ENCODE results near the gene ITIH1. TPM values are rescaled to one million over a fixed set of nuclear protein-coding genes. Genes with fewer than 3 reads are reported as not detected.

The ITIH1 gene
- polyA plus RNA-seq, 1 experiment = not detected

DNA sequence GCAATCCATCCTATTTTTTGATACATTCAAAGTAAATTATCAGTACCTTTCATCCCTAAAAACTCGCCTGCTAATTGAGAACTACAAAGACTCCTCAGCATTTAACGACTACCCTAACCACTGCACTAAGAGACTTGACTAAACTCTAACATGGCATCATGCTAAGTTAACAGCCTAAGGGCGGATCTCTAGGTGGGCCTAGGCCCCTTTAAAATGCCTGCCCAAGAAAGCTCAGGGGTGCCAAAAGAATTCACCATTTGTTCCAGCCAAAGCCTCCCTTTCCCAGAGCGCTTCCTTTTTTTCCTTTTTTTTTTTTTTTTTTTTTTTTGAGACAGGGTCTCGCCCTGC is 6.1 kb upstream of the ITIH1 start:
- ChIA-PET POLR2A (no interaction called here), CTCF (interaction anchor here (0.7 to 1.4 kb wide), 4 partner anchors 50 to 301 kb away, joined by 3 to 7 read pairs (median 3); no protein-coding TSS in a partner anchor)
- peaks cover 6% of the 10 kb centered on the region for H3K27me3 ChIP-seq (ENCODE audit: control insufficient read depth, insufficient read depth, low read length)
- H3K27ac ChIP-seq (ENCODE audit: low read depth, low read length) = no peak overlapping the region
- no peaks in the 10 kb centered on the region for H3K9me3 ChIP-seq (ENCODE audit: control insufficient read depth, insufficient read depth, low read length)
- DNase-seq (ENCODE audit: low read depth, low spot score) = no peak
- H3K4me3 ChIP-seq (ENCODE audit: low read depth, low read length) = peak overlapping the region; percentile 90
- TF ChIP-seq, protein P1, sequence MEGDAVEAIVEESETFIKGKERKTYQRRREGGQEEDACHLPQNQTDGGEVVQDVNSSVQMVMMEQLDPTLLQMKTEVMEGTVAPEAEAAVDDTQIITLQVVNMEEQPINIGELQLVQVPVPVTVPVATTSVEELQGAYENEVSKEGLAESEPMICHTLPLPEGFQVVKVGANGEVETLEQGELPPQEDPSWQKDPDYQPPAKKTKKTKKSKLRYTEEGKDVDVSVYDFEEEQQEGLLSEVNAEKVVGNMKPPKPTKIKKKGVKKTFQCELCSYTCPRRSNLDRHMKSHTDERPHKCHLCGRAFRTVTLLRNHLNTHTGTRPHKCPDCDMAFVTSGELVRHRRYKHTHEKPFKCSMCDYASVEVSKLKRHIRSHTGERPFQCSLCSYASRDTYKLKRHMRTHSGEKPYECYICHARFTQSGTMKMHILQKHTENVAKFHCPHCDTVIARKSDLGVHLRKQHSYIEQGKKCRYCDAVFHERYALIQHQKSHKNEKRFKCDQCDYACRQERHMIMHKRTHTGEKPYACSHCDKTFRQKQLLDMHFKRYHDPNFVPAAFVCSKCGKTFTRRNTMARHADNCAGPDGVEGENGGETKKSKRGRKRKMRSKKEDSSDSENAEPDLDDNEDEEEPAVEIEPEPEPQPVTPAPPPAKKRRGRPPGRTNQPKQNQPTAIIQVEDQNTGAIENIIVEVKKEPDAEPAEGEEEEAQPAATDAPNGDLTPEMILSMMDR (IDR thresholded peaks at IDR 0.05; ENCODE audit: low read depth, low read length) = no peak

DNA sequence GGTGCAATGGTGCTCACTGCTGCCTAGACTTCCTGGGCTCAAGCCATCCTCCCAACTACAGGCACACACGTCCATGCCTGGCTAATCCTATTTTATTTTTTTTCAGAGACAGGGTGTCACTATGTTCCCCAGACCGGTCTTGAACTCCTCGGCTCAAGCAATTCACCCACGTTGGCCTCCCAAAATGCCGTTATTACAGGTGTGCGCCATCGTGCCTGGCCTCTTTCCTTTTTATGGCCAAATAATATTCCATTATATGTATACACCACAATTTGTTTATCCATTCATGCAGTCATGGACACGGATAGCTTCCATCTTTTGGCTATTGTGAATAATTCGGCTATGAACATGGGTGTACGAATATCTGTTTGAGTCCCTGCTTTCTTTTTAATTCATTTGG is 5.7 kb upstream of the ITIH1 start:
- Histone ChIP-seq H3K27me3 (ENCODE audit: control insufficient read depth, insufficient read depth, low read length) (peaks cover 6% of the 10 kb centered on the region), H3K9me3 (ENCODE audit: control insufficient read depth, insufficient read depth, low read length) (no peaks in the 10 kb centered on the region), H3K4me3 (ENCODE audit: low read depth, low read length) (no peak overlapping the region), H3K27ac (ENCODE audit: low read depth, low read length) (no peak overlapping the region)
- POLR2A ChIA-PET = no interaction called here
- CTCF ChIA-PET = interaction anchor here (0.7 to 1.4 kb wide), 5 partner anchors 49 to 301 kb away, joined by 3 to 7 read pairs (median 3); no protein-coding TSS in a partner anchor
- DNase-seq (ENCODE audit: low read depth, low spot score) = no peak
- TF ChIP-seq, protein P1 (IDR thresholded peaks at IDR 0.05; ENCODE audit: low read depth, low read length) = no peak

DNA sequence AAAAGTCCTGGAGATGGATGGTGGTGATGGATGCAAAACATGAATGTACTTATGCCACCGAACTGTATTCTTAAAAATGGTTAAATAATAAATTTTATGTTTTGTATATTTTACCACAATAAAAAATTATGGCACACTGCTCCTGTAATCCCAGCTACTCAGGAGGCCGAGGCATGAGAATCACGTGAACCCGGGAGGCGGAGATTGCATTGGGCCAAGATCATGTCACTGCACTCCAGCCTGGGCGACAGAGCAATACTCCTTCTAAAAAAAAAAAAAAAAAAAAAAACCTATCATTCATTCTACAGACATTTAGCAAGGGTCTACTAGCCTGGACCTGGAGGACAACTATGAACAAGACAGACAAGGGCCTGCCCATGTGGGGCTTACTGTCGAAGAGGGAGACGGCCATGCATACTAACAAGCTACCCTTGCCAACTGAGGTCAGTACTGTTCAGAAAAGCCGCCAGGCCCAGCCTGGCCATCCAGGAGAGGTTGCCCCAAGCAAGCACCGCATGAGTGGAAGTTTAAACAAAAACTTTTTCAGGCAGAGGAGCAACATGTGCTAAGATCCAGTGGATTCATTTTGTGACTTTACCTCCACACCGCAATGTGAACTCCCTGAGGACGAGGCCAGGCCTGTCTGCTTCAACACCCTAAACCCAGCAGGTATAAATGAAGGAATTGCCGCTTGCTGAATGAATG is 3.9 kb upstream of the ITIH1 start:
- Histone ChIP-seq H3K27ac (ENCODE audit: low read depth, low read length) (no peak overlapping the region), H3K9me3 (ENCODE audit: control insufficient read depth, insufficient read depth, low read length) (no peaks in the 10 kb centered on the region), H3K4me3 (ENCODE audit: low read depth, low read length) (no peak overlapping the region), H3K27me3 (ENCODE audit: control insufficient read depth, insufficient read depth, low read length) (peaks cover 8% of the 10 kb centered on the region)
- CTCF ChIA-PET = no interaction called here
- POLR2A ChIA-PET = no interaction called here
- no peak for DNase-seq (ENCODE audit: low read depth, low spot score)
- TF ChIP-seq, protein P1 (IDR thresholded peaks at IDR 0.05; ENCODE audit: low read depth, low read length) = no peak

DNA sequence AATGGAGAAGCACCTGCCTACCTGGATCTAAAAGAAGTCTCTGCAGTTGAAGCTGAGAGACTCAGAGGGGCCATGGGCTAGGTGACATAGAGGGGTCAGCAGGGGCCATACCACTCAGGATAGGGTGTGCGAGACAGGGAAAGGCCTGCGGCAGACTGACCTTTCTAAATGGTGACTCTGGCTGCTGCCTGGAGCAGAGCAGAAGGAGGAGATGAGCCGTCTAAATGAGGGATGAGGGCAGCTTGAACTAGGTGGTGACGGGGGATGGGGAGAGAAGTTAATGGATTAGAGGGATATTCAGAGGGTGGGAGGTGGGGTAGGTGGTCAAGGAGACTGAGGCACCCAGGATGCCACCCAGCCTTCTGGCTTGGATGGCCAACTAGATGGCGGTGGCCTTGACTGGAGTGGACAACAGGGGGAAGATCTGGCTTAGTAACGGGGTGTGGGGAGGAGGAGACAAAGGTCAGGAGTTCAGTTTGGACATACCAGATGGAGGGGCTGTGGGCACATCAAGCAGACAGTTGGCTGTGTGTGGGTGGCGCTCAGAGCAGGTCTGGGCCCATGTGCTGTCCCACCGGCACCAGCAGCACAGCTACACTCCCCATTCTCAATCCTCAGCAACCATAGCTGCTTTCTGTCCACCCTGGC is 3.2 kb upstream of the ITIH1 start:
- ChIA-PET CTCF (no interaction called here), POLR2A (no interaction called here)
- H3K27me3 ChIP-seq (ENCODE audit: control insufficient read depth, insufficient read depth, low read length) = peaks cover 12% of the 10 kb centered on the region
- no peak for DNase-seq (ENCODE audit: low read depth, low spot score)
- H3K27ac ChIP-seq (ENCODE audit: low read depth, low read length) = no peak overlapping the region
- no peaks in the 10 kb centered on the region for H3K9me3 ChIP-seq (ENCODE audit: control insufficient read depth, insufficient read depth, low read length)
- no peak overlapping the region for H3K4me3 ChIP-seq (ENCODE audit: low read depth, low read length)
- TF ChIP-seq, protein P1 (IDR thresholded peaks at IDR 0.05; ENCODE audit: low read depth, low read length) = no peak
